ENCODE data around the gene NCOA6.

Gene NCOA6

DNA sequence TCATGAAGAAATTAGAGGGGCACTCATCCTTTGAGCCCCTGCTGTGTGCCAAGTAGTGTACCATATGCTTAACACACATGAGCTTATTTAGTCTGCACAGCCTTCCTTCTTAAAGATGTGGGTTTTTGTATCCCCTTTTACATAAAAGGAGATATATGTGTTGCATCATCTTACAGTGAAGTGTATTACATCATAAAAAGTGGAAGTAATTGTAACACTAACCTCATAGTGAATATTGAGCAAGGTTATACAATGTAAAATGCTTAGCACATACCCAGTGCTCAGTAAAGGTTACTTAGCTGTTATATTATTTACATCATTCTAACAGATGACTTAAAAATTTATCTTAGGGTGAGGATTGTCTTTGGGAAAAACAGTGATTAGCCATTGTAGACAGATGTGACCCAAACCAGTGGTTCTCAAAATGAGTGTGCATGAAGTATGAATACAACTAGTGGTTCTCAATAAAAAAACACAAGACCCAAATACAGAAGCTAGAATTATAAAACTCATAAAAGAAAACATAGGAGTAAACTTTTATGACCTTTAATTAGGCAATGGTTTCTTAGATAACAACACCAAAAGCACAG lies 144.8 kb downstream of the NCOA6 start:
- Histone ChIP-seq H3K36me3 (ENCODE audit: control insufficient read depth in 4 of 4, insufficient read depth in 4 of 4, low read length in 3 of 4) (no peaks in the 10 kb centered on the region), H3K27me3 (replicated peaks in 2 of 5; ENCODE audit: control insufficient read depth in 4 of 5, insufficient read depth in 5 of 5, low read length in 4 of 5) (no peaks in the 10 kb centered on the region), H3K27ac (ENCODE audit: insufficient read depth in 1 of 2, low read depth in 1 of 2, low read length in 2 of 2, poor library complexity in 1 of 2, severe bottlenecking in 2 of 2) (no peak overlapping the region), H3K9me3 (ENCODE audit: control extremely low read depth in 1 of 5, control insufficient read depth in 4 of 5, insufficient read depth in 2 of 5, low read depth in 1 of 5, low read length in 4 of 5) (no peaks in the 10 kb centered on the region), H3K4me3 (ENCODE audit: control insufficient read depth in 1 of 7, extremely low read depth in 1 of 7, insufficient read depth in 4 of 7, low read depth in 2 of 7, low read length in 6 of 7) (no peak overlapping the region), H3K4me1 (ENCODE audit: control extremely low read depth in 1 of 4, control insufficient read depth in 4 of 4, insufficient read depth in 4 of 4, low read length in 3 of 4) (peaks cover 4 to 13% (median 10%) of the 10 kb centered on the region in 4 experiments)
- POLR2A ChIA-PET, result interaction anchor here (1.4 kb wide), 1 partner anchor 23 kb away, joined by 3 read pairs; the partner anchor contains the start of gene TP53INP2
- CTCF ChIA-PET, result interaction anchor here (0.6 to 1.5 kb wide), 5 partner anchors 14 to 151 kb away, joined by 3 to 5 read pairs (median 5); no protein-coding TSS in a partner anchor
- peak in 2 of 3 donors; percentile 60 to 69 for DNase-seq

DNA sequence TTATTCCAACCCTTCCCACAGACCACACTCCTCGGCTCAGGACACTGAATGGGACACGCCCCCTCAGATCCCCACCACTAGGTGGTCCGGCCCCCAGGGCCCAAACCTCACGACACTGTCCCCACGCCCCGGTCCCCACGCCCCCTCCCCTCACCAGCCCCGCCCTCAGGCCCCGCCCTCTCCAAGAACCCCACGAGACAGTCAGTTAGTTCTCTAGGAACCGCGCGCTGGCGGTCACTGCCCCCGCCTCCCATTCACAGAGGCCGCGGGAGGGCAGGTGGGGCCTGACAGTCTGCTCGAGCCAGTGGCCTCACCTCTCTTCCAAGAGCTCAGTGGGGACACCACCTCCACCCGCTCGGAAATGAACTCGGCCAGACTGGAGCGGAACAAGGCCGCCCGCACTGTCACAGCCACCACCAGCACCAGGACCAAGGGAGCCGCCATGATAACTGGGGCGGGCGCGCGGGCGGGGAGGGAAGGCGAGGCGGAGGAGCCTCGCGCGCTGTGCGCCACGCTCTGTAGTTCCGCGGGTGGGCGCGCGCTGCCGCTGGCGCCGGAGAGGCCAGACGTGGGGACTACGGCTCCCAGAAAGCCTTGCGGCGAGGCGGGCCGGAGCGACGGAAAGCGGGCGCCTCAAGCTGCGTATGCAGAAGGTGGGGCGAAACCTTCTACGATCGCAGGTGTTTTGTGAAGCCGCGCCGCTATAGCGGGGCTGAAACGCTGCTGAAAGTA lies 148.6 kb downstream of the NCOA6 start, which contains the start of gene PIGU:
Gene PIGU, minus strand, starts transcription at position 451 of the 732 bp plus-strand sequence. Its CDS starts 7 bp downstream, at position 444.
- WGBS (ENCODE audit: insufficient coverage), result under 1% methylated on average over 57 of the region's 64 CpGs
- ChIA-PET POLR2A (interaction anchor here (0.7 to 1.7 kb wide), 2 partner anchors 27 to 106 kb away, joined by 3 to 9 read pairs; partner anchors contain the start of gene TP53INP2), CTCF (interaction anchor here (0.7 to 1.0 kb wide), 3 partner anchors 31 to 64 kb away, joined by 3 read pairs; no protein-coding TSS in a partner anchor)
- Histone ChIP-seq H3K4me3 (ENCODE audit: control insufficient read depth in 1 of 7, extremely low read depth in 1 of 7, insufficient read depth in 4 of 7, low read depth in 2 of 7, low read length in 6 of 7) (peak within 1 kb of the TSS; percentile 75 to 93 (median 89)), H3K27ac (ENCODE audit: insufficient read depth in 1 of 2, low read depth in 1 of 2, low read length in 2 of 2, poor library complexity in 1 of 2, severe bottlenecking in 2 of 2) (peak within 1 kb of the TSS; percentile 36 to 81), H3K4me1 (ENCODE audit: control extremely low read depth in 1 of 4, control insufficient read depth in 4 of 4, insufficient read depth in 4 of 4, low read length in 3 of 4) (peaks cover 4 to 24% (median 17%) of the 10 kb centered on the region in 4 experiments), H3K27me3 (replicated peaks in 2 of 5; ENCODE audit: control insufficient read depth in 4 of 5, insufficient read depth in 5 of 5, low read length in 4 of 5) (no peaks in the 10 kb centered on the region), H3K9me3 (ENCODE audit: control extremely low read depth in 1 of 5, control insufficient read depth in 4 of 5, insufficient read depth in 2 of 5, low read depth in 1 of 5, low read length in 4 of 5) (no peaks in the 10 kb centered on the region), H3K36me3 (ENCODE audit: control insufficient read depth in 4 of 4, insufficient read depth in 4 of 4, low read length in 3 of 4) (no peaks in the 10 kb centered on the region)
- DNase-seq, result peak; percentile 98 to 99 (median 99)

DNA sequence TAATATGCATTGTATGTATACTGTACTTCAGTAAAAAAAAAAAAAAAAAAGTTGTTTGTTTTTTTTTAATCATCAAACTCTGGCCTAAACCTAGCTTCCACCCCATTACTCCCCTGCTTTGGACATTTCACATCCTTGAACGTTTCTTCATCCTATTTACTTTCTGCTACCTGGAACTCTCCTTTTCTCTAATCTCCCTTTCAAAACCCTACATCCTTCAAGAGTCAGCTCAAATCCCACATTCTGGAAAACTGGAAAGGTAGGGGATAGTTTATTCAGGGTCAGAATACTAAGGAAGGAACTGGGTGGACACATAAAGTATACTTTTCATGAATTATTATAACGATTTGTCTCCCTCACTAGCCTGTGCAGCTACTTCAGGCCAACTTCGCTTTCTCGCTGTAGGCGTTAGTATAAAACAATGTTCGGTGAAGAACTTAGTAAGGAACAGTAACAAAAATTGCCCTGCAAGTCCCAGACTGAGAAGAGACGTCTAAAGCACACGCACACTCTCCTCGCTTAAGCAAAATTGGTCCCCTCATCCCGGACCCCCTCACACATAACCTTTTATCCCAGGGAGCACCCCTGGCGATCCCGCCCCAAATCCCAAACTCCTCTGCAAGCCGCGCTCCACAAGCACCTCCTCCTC lies 149.3 kb downstream of the NCOA6 start:
- CTCF ChIA-PET, result interaction anchor here (1.0 kb wide), 1 partner anchor 33 kb away, joined by 3 read pairs; no protein-coding TSS in a partner anchor
- WGBS (ENCODE audit: insufficient coverage), result 0% methylated on average over 6 of the region's 14 CpGs
- DNase-seq, result peak in 1 of 3 donors; percentile 10

DNA sequence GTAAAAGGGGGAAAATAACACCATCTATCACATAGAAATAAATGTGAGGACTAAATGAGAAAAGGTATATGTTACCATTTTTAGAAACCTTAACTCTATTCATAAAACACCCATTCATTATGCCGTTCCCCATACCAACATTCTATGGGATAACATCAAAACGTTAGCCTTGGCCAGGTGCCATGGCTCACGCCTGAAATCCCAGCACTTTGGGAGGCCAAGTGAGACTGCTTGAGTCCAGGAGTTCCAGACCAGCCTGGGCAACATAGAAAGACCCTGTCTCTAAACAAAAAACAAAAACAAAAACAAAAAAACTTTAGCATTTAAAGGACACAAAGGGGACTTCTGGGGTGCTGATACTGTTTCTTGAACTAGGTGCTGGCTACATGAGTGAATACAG lies 149.9 kb downstream of the NCOA6 start:
- ChIA-PET POLR2A (interaction anchor here (1.1 to 1.2 kb wide), 2 partner anchors 28 to 32 kb away, joined by 3 to 4 read pairs; no protein-coding TSS in a partner anchor), CTCF (no interaction called here)
- no peaks in the 10 kb centered on the region for H3K9me3 ChIP-seq (ENCODE audit: control extremely low read depth in 1 of 5, control insufficient read depth in 4 of 5, insufficient read depth in 2 of 5, low read depth in 1 of 5, low read length in 4 of 5)
- H3K27me3 ChIP-seq (replicated peaks in 2 of 5; ENCODE audit: control insufficient read depth in 4 of 5, insufficient read depth in 5 of 5, low read length in 4 of 5), result no peaks in the 10 kb centered on the region
- peak in 1 of 3 donors; percentile 10 for DNase-seq
- peak overlapping the region in 5 of 7 experiments; percentile 15 to 92 (median 89) for H3K4me3 ChIP-seq (ENCODE audit: control insufficient read depth in 1 of 7, extremely low read depth in 1 of 7, insufficient read depth in 4 of 7, low read depth in 2 of 7, low read length in 6 of 7)
- peaks cover 4 to 24% (median 17%) of the 10 kb centered on the region in 4 experiments for H3K4me1 ChIP-seq (ENCODE audit: control extremely low read depth in 1 of 4, control insufficient read depth in 4 of 4, insufficient read depth in 4 of 4, low read length in 3 of 4)
- no CpG with 5 or more reads among the region's 3 CpGs for WGBS (ENCODE audit: insufficient coverage)
- H3K27ac ChIP-seq (ENCODE audit: insufficient read depth in 1 of 2, low read depth in 1 of 2, low read length in 2 of 2, poor library complexity in 1 of 2, severe bottlenecking in 2 of 2), result peak overlapping the region; percentile 36 to 81
- H3K36me3 ChIP-seq (ENCODE audit: control insufficient read depth in 4 of 4, insufficient read depth in 4 of 4, low read length in 3 of 4), result no peaks in the 10 kb centered on the region

More for the DNA sequence above, 149.3 kb downstream of the NCOA6 start:
- H3K4me1 ChIP-seq (ENCODE audit: control extremely low read depth in 1 of 4, control insufficient read depth in 4 of 4, insufficient read depth in 4 of 4, low read length in 3 of 4), result peaks cover 4 to 24% (median 17%) of the 10 kb centered on the region in 4 experiments
- H3K4me3 ChIP-seq (ENCODE audit: control insufficient read depth in 1 of 7, extremely low read depth in 1 of 7, insufficient read depth in 4 of 7, low read depth in 2 of 7, low read length in 6 of 7), result peak overlapping the region; percentile 75 to 93 (median 89)
- no peaks in the 10 kb centered on the region for H3K27me3 ChIP-seq (replicated peaks in 2 of 5; ENCODE audit: control insufficient read depth in 4 of 5, insufficient read depth in 5 of 5, low read length in 4 of 5)
- POLR2A ChIA-PET, result interaction anchor here (1.1 to 1.7 kb wide), 3 partner anchors 27 to 32 kb away, joined by 3 to 9 read pairs (median 4); partner anchors contain the start of gene TP53INP2
- H3K36me3 ChIP-seq (ENCODE audit: control insufficient read depth in 4 of 4, insufficient read depth in 4 of 4, low read length in 3 of 4), result no peaks in the 10 kb centered on the region
- no peaks in the 10 kb centered on the region for H3K9me3 ChIP-seq (ENCODE audit: control extremely low read depth in 1 of 5, control insufficient read depth in 4 of 5, insufficient read depth in 2 of 5, low read depth in 1 of 5, low read length in 4 of 5)
- peak overlapping the region; percentile 36 to 81 for H3K27ac ChIP-seq (ENCODE audit: insufficient read depth in 1 of 2, low read depth in 1 of 2, low read length in 2 of 2, poor library complexity in 1 of 2, severe bottlenecking in 2 of 2)

DNA sequence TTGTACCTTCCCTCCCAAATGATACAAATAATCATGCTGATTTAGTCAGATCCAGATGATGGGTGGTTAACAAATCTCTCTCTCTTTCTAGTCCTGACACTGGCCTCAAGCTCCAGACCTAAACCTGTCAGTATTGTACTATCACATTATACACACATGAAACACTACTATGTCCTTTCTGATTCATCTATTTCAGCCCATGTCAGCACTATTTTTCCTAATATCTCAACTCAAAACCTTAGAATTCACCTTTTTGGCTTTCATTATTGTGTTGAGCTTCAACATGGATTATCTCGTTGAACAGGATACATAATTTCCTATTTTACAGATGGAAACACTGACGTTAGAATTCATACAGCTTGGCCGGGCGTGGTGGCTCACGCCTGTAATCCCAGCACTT lies 152.0 kb downstream of the NCOA6 start:
- Histone ChIP-seq H3K27ac (ENCODE audit: insufficient read depth in 1 of 2, low read depth in 1 of 2, low read length in 2 of 2, poor library complexity in 1 of 2, severe bottlenecking in 2 of 2) (no peak overlapping the region), H3K4me3 (ENCODE audit: control insufficient read depth in 1 of 7, extremely low read depth in 1 of 7, insufficient read depth in 4 of 7, low read depth in 2 of 7, low read length in 6 of 7) (no peak overlapping the region), H3K27me3 (replicated peaks in 2 of 5; ENCODE audit: control insufficient read depth in 4 of 5, insufficient read depth in 5 of 5, low read length in 4 of 5) (no peaks in the 10 kb centered on the region), H3K36me3 (ENCODE audit: control insufficient read depth in 4 of 4, insufficient read depth in 4 of 4, low read length in 3 of 4) (no peaks in the 10 kb centered on the region), H3K9me3 (ENCODE audit: control extremely low read depth in 1 of 5, control insufficient read depth in 4 of 5, insufficient read depth in 2 of 5, low read depth in 1 of 5, low read length in 4 of 5) (peaks cover 0 to 2% (median 0%) of the 10 kb centered on the region in 5 experiments), H3K4me1 (ENCODE audit: control extremely low read depth in 1 of 4, control insufficient read depth in 4 of 4, insufficient read depth in 4 of 4, low read length in 3 of 4) (peaks cover 4 to 24% (median 17%) of the 10 kb centered on the region in 4 experiments)
- WGBS (ENCODE audit: insufficient coverage), result 81% methylated on average over 3 of the region's 5 CpGs
- ChIA-PET CTCF (interaction anchor here (0.6 to 1.8 kb wide), 3 partner anchors 10 to 343 kb away, joined by 3 to 7 read pairs (median 4); no protein-coding TSS in a partner anchor), POLR2A (no interaction called here)
- no peak for DNase-seq

DNA sequence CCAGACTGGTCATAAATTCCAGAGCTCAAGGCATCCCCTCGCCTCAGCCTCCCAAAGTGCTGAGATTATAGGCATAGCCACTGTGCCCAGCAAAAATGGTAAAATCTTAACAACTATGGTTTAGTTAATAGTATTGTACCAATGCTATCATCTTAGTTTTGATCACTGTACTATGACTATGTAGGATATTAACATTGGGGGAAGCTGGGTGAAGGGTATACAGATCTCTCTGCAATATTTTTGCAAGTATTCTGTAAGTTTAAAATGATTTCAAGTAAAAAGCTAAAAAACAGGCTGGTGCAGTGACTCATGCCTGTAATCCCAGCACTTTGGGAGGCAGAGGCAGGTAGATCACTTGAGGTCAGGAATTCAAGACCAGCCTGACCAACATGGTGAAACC lies 156.4 kb downstream of the NCOA6 start:
- Histone ChIP-seq H3K36me3 (ENCODE audit: control insufficient read depth in 4 of 4, insufficient read depth in 4 of 4, low read length in 3 of 4) (no peaks in the 10 kb centered on the region), H3K4me1 (ENCODE audit: control extremely low read depth in 1 of 4, control insufficient read depth in 4 of 4, insufficient read depth in 4 of 4, low read length in 3 of 4) (no peaks in the 10 kb centered on the region), H3K27me3 (replicated peaks in 2 of 5; ENCODE audit: control insufficient read depth in 4 of 5, insufficient read depth in 5 of 5, low read length in 4 of 5) (no peaks in the 10 kb centered on the region), H3K9me3 (ENCODE audit: control extremely low read depth in 1 of 5, control insufficient read depth in 4 of 5, insufficient read depth in 2 of 5, low read depth in 1 of 5, low read length in 4 of 5) (peaks cover 0 to 2% (median 0%) of the 10 kb centered on the region in 5 experiments), H3K4me3 (ENCODE audit: control insufficient read depth in 1 of 7, extremely low read depth in 1 of 7, insufficient read depth in 4 of 7, low read depth in 2 of 7, low read length in 6 of 7) (no peak overlapping the region), H3K27ac (ENCODE audit: insufficient read depth in 1 of 2, low read depth in 1 of 2, low read length in 2 of 2, poor library complexity in 1 of 2, severe bottlenecking in 2 of 2) (no peak overlapping the region)
- WGBS (ENCODE audit: insufficient coverage), result 100% methylated on average over 1 of the region's 1 CpG
- POLR2A ChIA-PET, result interaction anchor here (0.7 kb wide), 1 partner anchor 15 kb away, joined by 4 read pairs; no protein-coding TSS in a partner anchor
- DNase-seq, result no peak
- CTCF ChIA-PET, result interaction anchor here (1.3 kb wide), 1 partner anchor 13 kb away, joined by 3 read pairs; no protein-coding TSS in a partner anchor
